Naive thymus-derived CD4-positive, alpha-beta T cell (primary cell): ENCODE data around the gene DNAH2. TPM values are rescaled to one million over a fixed set of nuclear protein-coding genes. Genes with fewer than 3 reads are reported as not detected.

Experiments
- ATAC-seq: fragments of 150-1000 bp; cut with Tn5 transposase; 2 replicates; pipeline ENCODE4 v1.10.0; 2021; ENCODE audit warnings: mild to moderate bottlenecking, moderate library complexity
- CTCF ChIA-PET: fragments of 350-600 bp; sonication (Branson Sonifier 250); formaldehyde crosslinking; loops from one replicate; lab custom pipeline; 2021; ENCODE audit warnings: antibody characterized with exemption; lab: Charles Lee
- POLR2A ChIA-PET: fragments of 350-600 bp; sonication (Branson Sonifier 250); formaldehyde crosslinking; loops from one replicate; lab custom pipeline; 2021; ENCODE audit warnings: antibody characterized with exemption, inconsistent platforms; lab: Charles Lee
- DNase-seq, 9 donors: peaks; one replicate each; pipeline versions ENCODE4 v3.0.0 to v3.0.0-alpha.2; 2020 to 2022; ENCODE audit warnings: mixed read lengths in 1 of 9
- H3K27ac ChIP-seq: one replicate; pipeline ENCODE4 v1.7.0; 2013; ENCODE audit warnings: mild to moderate bottlenecking, low read depth, low read length, moderate library complexity
- H3K27me3 ChIP-seq, 2 donors: one replicate each; pipeline ENCODE4 v1.7.0; 2013; ENCODE audit warnings: low read length in 2 of 2, mild to moderate bottlenecking in 2 of 2, moderate library complexity in 2 of 2; ENCODE audit not compliant: control insufficient read depth in 2 of 2, insufficient read depth in 2 of 2
- H3K36me3 ChIP-seq, 3 experiments: 1 replicate in 2 of 3; 2 replicates in 1 of 3; pipeline ENCODE4 v1.7.0; 2013; ENCODE audit warnings: low read length in 3 of 3, mild to moderate bottlenecking in 3 of 3, moderate library complexity in 1 of 3; ENCODE audit not compliant: insufficient read depth in 3 of 3, control insufficient read depth in 2 of 3
- H3K4me1 ChIP-seq, 2 donors: one replicate each; pipeline ENCODE4 v1.7.0; 2013; ENCODE audit warnings: low read length in 2 of 2, mild to moderate bottlenecking in 2 of 2, moderate library complexity in 1 of 2; ENCODE audit not compliant: control insufficient read depth in 2 of 2, insufficient read depth in 2 of 2
- H3K4me3 ChIP-seq: 2 replicates; pipeline ENCODE4 v1.7.0; 2013; ENCODE audit warnings: mild to moderate bottlenecking, low read length
- H3K9me3 ChIP-seq, 3 experiments: 1 replicate in 2 of 3; 2 replicates in 1 of 3; pipeline ENCODE4 v1.7.0; 2013; ENCODE audit warnings: low read length in 3 of 3; ENCODE audit not compliant: control insufficient read depth in 2 of 3
- H3K27ac Mint-ChIP-seq, 9 donors: one replicate each; pipeline ENCODE4 v1.8.0; 2020 to 2022; ENCODE audit warnings: mixed read lengths in 9 of 9, mild to moderate bottlenecking in 8 of 9, moderate library complexity in 5 of 9, inconsistent platforms in 2 of 9
- H3K27me3 Mint-ChIP-seq, 5 donors: one replicate each; pipeline ENCODE4 v1.8.0; 2021 to 2022; ENCODE audit warnings: mixed read lengths in 5 of 5, mild to moderate bottlenecking in 1 of 5
- H3K36me3 Mint-ChIP-seq, 5 donors: one replicate each; pipeline ENCODE4 v1.8.0; 2020 to 2022; ENCODE audit warnings: mixed read lengths in 5 of 5, mild to moderate bottlenecking in 3 of 5, inconsistent platforms in 1 of 5
- H3K4me1 Mint-ChIP-seq, 7 donors: one replicate each; pipeline ENCODE4 v1.8.0; 2020 to 2022; ENCODE audit warnings: mixed read lengths in 7 of 7, mild to moderate bottlenecking in 3 of 7, inconsistent platforms in 1 of 7
- H3K4me3 Mint-ChIP-seq, 10 donors: one replicate each; pipeline ENCODE4 v1.8.0; 2020 to 2022; ENCODE audit warnings: mild to moderate bottlenecking in 10 of 10, mixed read lengths in 10 of 10, moderate library complexity in 6 of 10, inconsistent platforms in 2 of 10
- H3K9me3 Mint-ChIP-seq, 11 donors: one replicate each; pipeline ENCODE4 v1.8.0; 2020 to 2022; ENCODE audit warnings: mixed read lengths in 11 of 11, mild to moderate bottlenecking in 4 of 11, inconsistent platforms in 1 of 11, moderate library complexity in 1 of 11
- intact Hi-C, 2 donors: fragments of 100-400 bp; cut with micrococcal nuclease; formaldehyde crosslinking; loops; one replicate each; pipeline ENCODE4 v1.15.1; 2023
- polyA plus RNA-seq, 2 donors: library from polyadenylated mRNA; unstranded; fragments of 300-500 nt; fragmentation: Illumina TruSeq; gene quantifications; one replicate each; pipeline ENCODE4 v1.2.3, GENCODE V29; 2021
- total RNA-seq, 6 experiments: library from RNA in 5 of 6; stranded (reverse) in 5 of 6; gene quantifications; 1 replicate in 5 of 6; 2 replicates in 1 of 6; pipeline ENCODE4 v1.2.3 and lab custom pipeline; 2021 to 2026

The DNAH2 gene
- total and polyA plus RNA-seq, 7 experiments from 2014 or later: 0.03 TPM; not detected in 6

- Histone ChIP-seq H3K36me3 (peaks cover 0 to 19% (median 5%) of the 10 kb centered on the region in 3 experiments), H3K27me3 (no peaks in the 10 kb centered on the region), H3K27ac (no peak within 1 kb of the TSS), H3K4me1 (peaks cover 34 to 43% of the 10 kb centered on the region in 2 donors), H3K9me3 (no peaks in the 10 kb centered on the region), H3K4me3 (no peak within 1 kb of the TSS)
- Mint-ChIP-seq H3K27me3 (no peaks in the 10 kb centered on the region), H3K36me3 (peaks cover 2 to 9% (median 4%) of the 10 kb centered on the region in 5 donors), H3K4me1 (peaks cover 0 to 21% (median 17%) of the 10 kb centered on the region in 7 donors), H3K27ac (peak within 1 kb of the TSS in 4 of 9 donors; percentile 31 to 81 (median 59)), H3K9me3 (no peaks in the 10 kb centered on the region), H3K4me3 (peak within 1 kb of the TSS in 1 of 10 donors; percentile 31)
- POLR2A ChIA-PET: interaction anchor here (0.6 to 2.9 kb wide), 3 partner anchors 10 to 34 kb away, joined by 4 to 83 read pairs (median 6); partner anchors contain the start of genes CHD3 and KDM6B
- ATAC-seq: no peak
- CTCF ChIA-PET: no interaction called here
- intact Hi-C loops: loop anchor here in 1 of 2 donors (5.0 kb wide), 3 partner anchors 283 to 527 kb away; partner anchors contain the start of gene RPL26
- peak in 1 of 9 donors; percentile 36 for DNase-seq
These were observed 137.5 kb downstream of the DNAH2 start, which contains the start of gene TMEM88 for GRCh38 chr17:7854851-7855659. Gene TMEM88, plus strand, starts transcription at chr17:7855066. Its CDS starts 9 bp downstream, at chr17:7855075.

DNA sequence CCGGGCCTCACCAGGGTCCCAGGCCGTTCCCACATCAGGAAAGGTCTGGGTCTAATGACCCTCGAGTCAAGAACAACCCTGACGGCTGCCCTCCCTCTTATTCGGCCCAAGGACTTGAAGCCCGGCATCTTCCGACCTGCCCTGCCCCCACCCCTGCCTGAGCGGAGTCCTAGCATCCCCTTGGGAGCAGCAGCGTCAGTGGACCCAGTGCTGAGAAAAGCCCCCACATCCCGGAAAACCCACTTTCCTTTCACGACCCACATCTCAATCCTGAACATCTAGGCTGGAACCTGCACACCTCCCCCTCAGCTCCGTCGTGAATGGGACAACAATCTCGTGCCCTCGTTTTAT is 138.1 kb downstream of the DNAH2 start:
- ChIA-PET POLR2A (interaction anchor here (0.6 to 2.9 kb wide), 5 partner anchors 11 to 33 kb away, joined by 4 to 83 read pairs (median 6); partner anchors contain the start of genes CHD3 and KDM6B), CTCF (no interaction called here)
- no peaks in the 10 kb centered on the region for H3K9me3 Mint-ChIP-seq
- H3K36me3 Mint-ChIP-seq: peaks cover 2 to 9% (median 4%) of the 10 kb centered on the region in 5 donors
- ATAC-seq: no peak
- H3K4me1 Mint-ChIP-seq: peaks cover 0 to 21% (median 15%) of the 10 kb centered on the region in 7 donors
- peaks cover 34 to 41% of the 10 kb centered on the region in 2 donors for H3K4me1 ChIP-seq
- H3K27me3 Mint-ChIP-seq: no peaks in the 10 kb centered on the region
- H3K4me3 ChIP-seq: no peak overlapping the region
- no peaks in the 10 kb centered on the region for H3K27me3 ChIP-seq
- peak in 1 of 9 donors; percentile 29 for DNase-seq
- no peak overlapping the region for H3K27ac ChIP-seq
- H3K4me3 Mint-ChIP-seq: no peak overlapping the region
- intact Hi-C loops: loop anchor here (2.0 to 5.0 kb wide), 5 partner anchors 67 to 527 kb away; partner anchors contain the start of gene RPL26 (in 1 of the 2)
- H3K27ac Mint-ChIP-seq: peak overlapping the region in 2 of 9 donors; percentile 31 to 58
- H3K36me3 ChIP-seq: peaks cover 0 to 14% (median 5%) of the 10 kb centered on the region in 3 experiments
- H3K9me3 ChIP-seq: no peaks in the 10 kb centered on the region

DNA sequence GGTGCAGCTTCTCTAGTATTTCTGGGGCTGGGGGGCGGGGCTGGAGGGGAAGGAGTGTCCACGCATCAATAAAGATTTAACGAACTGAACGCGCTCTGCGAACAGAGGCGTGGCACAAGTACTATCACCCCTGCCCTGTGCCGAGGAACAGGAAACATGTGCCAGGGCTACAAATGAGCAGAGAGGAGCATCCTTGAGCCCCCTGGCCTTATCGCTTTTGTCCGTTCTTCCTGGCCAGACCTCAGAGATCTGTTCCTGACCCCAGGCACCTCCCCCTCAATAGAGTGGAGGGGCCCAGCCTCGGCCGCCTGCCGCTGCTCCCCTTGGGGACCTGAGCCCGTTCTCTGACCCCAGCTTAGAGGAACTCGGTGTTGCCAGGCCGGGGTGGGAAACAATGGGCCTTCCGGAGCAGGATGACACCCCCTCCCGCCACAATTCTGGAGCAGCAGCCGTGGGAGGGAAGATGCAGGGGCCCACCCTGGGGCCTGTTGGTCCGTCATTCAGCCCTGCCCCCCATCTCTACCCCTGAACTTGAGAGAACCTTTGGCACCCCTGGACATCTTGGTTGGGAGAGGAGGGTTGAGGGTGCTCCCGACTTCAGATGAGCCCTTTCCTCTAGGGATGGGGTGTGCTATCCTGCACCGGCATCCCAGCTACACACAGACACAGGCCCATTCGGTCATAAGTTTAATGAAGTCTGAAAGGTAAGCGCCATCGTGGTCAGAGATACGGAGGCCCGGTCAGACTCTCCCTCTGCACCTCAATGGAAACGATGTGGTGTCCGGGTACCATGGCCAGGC is 138.7 kb downstream of the DNAH2 start:
- Mint-ChIP-seq H3K27me3 (no peaks in the 10 kb centered on the region), H3K27ac (no peak overlapping the region), H3K4me3 (no peak overlapping the region), H3K4me1 (peaks cover 0 to 20% (median 11%) of the 10 kb centered on the region in 7 donors), H3K9me3 (no peaks in the 10 kb centered on the region), H3K36me3 (peaks cover 2 to 9% (median 4%) of the 10 kb centered on the region in 5 donors)
- CTCF ChIA-PET: interaction anchor here (0.7 to 1.3 kb wide), 10 partner anchors 17 to 203 kb away, joined by 3 to 10 read pairs (median 4); partner anchors contain the start of gene KDM6B
- no peak for ATAC-seq
- Histone ChIP-seq H3K9me3 (no peaks in the 10 kb centered on the region), H3K27me3 (no peaks in the 10 kb centered on the region), H3K4me1 (peaks cover 30 to 35% of the 10 kb centered on the region in 2 donors), H3K4me3 (peak overlapping the region; percentile 70), H3K36me3 (peaks cover 0 to 14% (median 5%) of the 10 kb centered on the region in 3 experiments), H3K27ac (peak overlapping the region; percentile 83)
- POLR2A ChIA-PET: interaction anchor here (0.6 to 2.9 kb wide), 18 partner anchors 8 to 342 kb away, joined by 3 to 83 read pairs (median 5); partner anchors contain the start of genes CHD3, CNTROB, KDM6B and RNF227
- DNase-seq: peak in 2 of 9 donors; percentile 11 to 50
- intact Hi-C loops: loop anchor here (2.0 to 5.0 kb wide), 5 partner anchors 67 to 526 kb away; partner anchors contain the start of gene RPL26 (in 1 of the 2)

- ATAC-seq (peak; percentile 87), DNase-seq (peak; percentile 81 to 99 (median 97))
- H3K36me3 ChIP-seq: peaks cover 0 to 12% (median 5%) of the 10 kb centered on the region in 3 experiments
- intact Hi-C loops: loop anchor here (1.0 to 5.0 kb wide), 16 partner anchors 13 to 618 kb away; partner anchors contain the start of genes CNTROB (in 2 of the 2), WRAP53 (in 2 of the 2), ALOXE3 (in 1 of the 2) and KDM6B (in 1 of the 2)
- H3K27me3 Mint-ChIP-seq: no peaks in the 10 kb centered on the region
- POLR2A ChIA-PET: interaction anchor here (0.6 to 2.9 kb wide), 26 partner anchors 9 to 638 kb away, joined by 3 to 83 read pairs (median 4); partner anchors contain the start of genes CHD3, CNTROB, DLG4 and KDM6B
- H3K9me3 ChIP-seq: no peaks in the 10 kb centered on the region
- peaks cover 0 to 16% (median 6%) of the 10 kb centered on the region in 7 donors for H3K4me1 Mint-ChIP-seq
- CTCF ChIA-PET: interaction anchor here (0.6 to 1.3 kb wide), 19 partner anchors 10 to 203 kb away, joined by 3 to 10 read pairs (median 3); partner anchors contain the start of genes CNTROB, KDM6B and TRAPPC1
- H3K4me3 Mint-ChIP-seq: no peak within 1 kb of the TSS
- no peak within 1 kb of the TSS for H3K27ac Mint-ChIP-seq
- no peaks in the 10 kb centered on the region for H3K9me3 Mint-ChIP-seq
- peaks cover 26 to 27% of the 10 kb centered on the region in 2 donors for H3K4me1 ChIP-seq
- peaks cover 2 to 9% (median 4%) of the 10 kb centered on the region in 5 donors for H3K36me3 Mint-ChIP-seq
- H3K4me3 ChIP-seq: peak within 1 kb of the TSS; percentile 70
- no peaks in the 10 kb centered on the region for H3K27me3 ChIP-seq
- H3K27ac ChIP-seq: peak within 1 kb of the TSS; percentile 83
These were observed 139.5 kb downstream of the DNAH2 start, which contains the start of gene NAA38 for GRCh38 chr17:7856811-7857712. Gene NAA38, minus strand, starts transcription at chr17:7857559. Its CDS starts 96 bp downstream, at chr17:7857463.
